NCI-H2029 treated with DMSO at 0.1 percent for 48 hours (cell line): ENCODE results near the gene LRRN3.
A peak's percentile ranks its signal among the peaks of the same experiment; 100 is the strongest.

ENCODE experiments used
- DNase-seq: peaks from one replicate; lab custom pipeline; 2025; lab: John Stamatoyannopoulos, UW

The LRRN3 gene

DNA sequence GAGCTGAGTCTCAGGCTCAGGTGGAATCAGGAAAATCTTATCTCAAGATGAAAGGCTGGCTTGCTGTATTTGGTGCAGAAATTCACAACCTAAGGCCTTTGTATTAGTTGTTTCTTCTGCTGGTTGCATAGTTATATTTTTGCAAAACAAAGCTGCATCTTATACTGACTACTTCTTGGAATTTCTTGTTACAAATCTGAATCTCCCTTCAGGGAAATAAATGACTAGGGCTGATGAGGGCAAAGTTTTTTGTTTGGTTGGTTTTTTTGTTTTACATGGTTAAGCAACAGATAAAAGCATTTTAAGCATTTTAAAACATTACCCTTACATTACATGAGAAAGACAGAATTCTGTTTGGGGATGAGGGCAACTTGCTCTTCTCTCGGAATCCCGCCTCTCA is 13.9 kb upstream of the LRRN3 start:
- DNase-seq = no peak

DNA sequence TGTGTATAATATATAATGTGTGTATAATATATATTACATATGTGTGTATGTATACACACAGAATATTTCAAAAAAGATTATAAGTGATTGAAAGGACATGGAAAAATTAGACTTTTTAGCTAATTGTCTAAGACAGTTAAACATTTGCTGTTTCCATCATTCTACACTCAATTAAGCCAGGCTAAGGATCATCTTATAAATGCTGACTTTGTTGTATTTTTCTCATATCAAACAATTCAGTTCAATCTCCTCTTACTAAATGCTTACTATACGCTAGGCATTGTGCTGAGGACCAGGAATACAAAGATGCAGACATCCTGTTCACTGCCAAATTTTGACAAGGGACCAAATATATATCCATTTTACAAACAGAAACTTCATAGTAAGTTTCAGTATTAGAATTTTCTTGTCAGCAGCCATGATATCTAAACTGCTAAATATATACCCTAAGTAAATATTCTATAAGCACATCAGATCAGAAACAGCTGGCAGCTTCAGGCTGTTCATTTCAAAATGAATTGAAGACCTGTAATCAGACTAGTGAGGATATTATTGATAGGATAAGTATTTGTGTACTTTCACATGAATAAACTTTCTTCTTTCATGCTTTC is 10.3 kb upstream of the LRRN3 start:
- no peak for DNase-seq

DNA sequence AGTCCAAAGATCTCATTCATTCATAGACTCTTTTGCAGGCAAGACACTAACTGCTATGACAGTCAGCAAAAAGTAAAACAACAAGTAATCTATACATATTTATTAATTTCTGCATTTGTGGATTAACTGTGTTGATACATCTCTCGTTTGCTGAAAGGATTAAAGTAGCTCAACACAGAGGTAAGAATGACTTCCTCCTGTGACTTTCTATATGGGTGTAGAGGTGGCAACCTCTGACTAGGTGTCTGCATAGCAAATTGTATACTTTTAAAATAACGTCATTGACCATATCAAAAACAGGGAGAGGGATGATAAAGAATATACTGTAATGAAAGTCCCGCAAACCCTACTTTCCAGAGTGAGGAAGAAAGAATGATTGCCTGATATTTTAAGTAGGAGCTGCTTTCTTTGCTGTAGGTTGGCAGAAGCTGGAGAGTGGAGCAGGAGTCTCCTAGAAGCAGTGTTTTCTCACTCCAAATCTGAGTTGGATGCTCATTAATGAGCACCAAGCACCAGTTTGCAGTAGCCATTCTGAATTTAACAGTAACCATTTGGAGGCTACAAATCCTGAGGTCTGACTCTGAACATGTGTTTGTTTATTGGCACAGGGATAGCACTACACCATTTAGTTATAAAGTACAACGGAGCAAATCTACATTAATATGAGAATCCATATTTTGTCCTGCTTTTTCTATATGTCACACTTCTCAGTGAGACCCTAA is 9.2 kb upstream of the LRRN3 start:
- no peak for DNase-seq

DNA sequence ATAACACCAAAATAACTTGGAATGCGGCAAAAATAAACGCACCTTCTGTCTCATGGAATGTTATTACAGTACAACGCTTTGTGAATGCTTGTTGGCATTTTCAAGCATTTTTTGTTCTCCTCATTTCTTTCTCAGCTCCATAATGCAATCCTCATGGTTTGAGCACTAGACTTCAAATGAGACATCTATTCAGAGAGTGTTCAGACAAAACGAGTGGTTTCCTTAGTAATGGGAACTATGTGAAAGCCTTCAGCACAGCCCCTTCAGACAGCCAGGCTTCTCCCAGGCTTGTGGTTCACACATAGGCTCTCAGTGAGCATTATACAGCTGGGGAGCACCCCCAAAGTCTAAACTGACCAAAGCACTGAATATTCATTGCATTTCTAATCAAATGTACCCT is 8.6 kb upstream of the LRRN3 start:
- DNase-seq = no peak

DNA sequence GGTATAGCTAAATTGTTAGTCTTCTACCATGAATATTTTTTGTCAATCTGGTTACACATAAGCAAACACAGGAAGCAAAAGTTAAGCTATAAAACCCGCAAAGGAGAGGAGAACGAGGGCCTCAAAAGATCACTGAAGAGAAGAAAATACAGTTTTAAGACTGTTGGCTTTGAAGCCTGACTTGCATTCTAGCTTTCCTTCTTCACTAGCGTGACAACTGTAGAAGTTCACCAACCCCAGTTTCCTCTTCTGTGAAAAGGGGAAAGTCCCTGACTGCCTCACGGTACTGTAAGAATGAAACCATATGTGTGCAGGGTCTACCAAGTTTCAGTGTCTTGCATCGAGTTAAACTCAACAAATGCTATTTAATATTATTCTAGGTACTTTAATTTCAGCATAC is 7.5 kb upstream of the LRRN3 start:
- no peak for DNase-seq

DNA sequence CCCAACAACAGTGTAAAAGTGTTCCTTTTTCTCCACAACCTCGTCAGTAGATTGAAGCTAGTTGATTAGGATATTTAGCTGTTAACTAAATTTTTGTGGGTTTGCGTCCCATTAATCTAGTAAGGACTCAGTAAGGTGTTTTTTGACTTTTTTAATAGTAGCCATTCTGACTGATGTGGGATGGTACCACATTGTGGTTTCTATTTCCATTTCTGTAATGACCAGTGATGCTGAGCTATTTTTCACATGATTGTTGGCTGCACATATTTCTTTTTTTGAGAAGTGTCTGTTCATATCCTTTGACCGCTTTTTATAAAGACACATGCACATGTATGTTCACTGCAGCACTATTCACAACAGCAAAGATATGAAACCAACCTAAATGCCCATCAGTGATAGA is 5.6 kb upstream of the LRRN3 start:
- DNase-seq = no peak

DNA sequence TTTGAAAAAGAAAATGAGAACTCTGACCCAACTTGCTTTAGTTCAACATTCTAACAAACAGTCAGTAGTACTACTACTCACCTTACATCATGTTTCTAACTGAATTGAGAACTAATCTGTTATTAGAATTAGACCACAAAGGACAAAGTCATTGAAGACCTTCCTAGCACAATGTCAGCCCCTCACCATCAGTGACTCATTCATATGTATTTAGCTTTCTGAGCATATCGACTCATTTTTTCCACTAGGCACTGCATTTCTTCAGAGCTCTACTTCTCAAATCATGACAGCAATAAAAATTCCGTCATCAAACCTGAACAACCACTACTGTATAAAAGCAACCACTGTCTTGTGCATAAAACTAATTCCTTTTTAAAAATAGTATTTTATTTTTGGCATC is 4.4 kb upstream of the LRRN3 start:
- DNase-seq = no peak

DNA sequence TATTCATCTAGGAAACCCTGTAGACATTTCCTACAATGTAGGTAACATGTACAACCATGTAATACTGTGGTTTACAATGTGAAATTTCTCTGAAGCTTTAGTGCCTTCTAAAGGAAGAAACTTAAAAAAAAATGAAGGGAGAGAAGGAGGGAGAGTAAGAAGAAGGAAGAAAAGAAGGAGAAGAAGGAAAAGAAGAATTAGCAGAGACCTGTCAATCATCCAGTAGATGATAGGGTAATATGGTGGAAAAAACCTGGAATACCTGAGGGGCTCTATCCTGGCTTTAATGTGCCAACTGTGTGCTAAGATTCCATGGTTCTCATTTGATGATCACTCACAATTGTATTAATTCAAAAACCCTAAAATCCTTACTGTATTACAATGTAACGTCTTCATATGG is 2.6 kb upstream of the LRRN3 start:
- DNase-seq = no peak

DNA sequence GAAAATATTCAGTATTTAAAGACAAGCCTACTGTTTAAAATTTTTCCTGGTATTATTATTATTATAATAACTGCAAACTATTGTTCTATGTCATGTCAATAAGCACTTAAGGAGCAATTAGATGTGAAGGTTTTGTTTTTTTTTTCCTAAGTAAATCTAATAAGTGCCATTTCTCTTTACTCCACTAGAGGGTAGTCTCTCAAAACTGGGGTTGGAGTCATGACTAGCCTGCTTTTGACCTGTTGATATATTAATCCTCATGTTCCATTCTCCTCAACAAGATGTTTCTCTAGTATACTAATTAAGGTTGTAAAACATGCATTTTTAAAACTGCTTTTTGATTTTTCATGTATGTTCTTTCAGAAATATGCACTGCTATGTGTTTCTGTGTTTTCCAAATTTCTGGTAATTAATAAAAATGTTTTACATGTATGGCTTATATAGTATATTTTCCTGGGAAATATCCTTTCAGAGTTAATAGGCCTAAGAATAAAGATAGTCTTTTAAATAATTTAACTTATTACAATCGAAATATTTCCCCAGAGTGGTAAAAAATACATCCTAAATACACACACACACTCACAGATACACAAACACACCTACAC is 1.0 kb upstream of the LRRN3 start:
- peak; percentile 50 for DNase-seq

DNA sequence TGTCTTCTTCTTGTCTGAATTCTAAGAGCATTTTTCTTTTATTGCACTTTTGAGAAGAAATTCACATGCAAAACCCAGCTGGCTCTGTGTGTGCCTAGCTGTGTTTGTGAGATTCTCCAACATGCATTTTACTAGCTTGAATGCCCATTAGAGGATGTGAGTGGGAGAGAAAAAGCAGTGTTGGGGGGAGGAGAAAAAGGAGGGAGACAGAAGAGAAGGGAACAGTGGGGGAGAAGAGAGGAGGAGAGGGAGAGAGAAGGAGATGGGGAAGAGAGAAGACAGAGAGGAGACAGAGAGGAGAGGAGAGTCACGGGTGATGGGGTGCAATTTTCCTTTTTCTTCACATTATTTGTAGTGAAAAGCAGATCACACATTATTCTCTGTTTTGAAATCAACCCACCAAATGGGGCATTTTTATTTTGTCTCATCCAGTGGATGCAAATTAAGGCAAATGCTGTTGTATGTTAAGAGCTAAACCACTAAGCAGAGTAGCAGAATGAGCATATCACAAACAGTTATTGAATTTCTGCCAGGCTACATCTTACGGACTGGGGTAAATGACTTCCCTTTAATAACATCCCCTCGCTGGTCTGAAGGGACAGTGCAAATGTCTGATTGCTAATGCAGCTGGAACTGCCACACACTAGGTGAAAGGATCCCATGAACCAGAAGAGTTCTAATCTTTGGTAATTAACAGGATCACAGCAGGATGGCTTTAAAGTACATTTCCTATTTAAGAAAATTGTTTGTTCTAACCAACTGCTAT is 849 bp downstream of the LRRN3 start:
- DNase-seq = no peak

DNA sequence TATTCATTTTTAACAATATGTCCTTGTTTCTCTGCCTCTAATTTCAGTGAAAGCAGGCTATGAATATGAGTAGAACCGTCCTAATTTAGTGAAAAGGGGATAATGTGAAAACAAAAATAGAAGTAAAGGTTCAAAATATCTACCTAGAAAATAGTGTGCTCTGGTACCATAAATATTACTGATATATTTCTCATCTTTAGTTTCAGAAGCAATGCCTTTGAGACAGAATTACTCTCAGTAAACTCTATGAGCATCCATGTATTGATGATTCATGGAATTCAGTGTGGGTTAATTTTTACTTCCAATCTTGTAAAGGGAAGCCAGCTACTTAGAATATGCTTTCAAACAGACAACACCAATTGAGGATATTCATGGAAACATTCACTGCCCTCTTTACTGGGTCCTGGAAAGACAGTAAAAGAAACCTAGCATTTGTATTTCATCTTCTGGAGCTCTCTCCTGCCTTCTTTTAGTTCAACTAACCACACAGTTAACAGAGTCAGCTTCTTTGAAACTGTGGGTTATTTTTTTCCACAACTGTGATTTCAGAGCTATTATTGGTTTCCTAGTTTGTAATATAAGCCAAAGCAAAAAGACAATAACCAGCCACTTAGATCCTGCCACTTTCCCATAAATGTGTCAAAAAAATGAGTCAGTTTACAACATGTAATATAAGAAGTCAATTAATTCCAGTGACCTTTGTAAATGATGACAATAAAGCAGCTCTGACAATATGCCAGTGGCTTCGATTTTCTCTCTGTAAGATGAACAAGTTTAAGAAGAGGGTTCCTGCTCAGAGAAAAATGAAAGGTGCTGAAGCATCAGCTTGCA is 1.7 kb downstream of the LRRN3 start:
- no peak for DNase-seq

DNA sequence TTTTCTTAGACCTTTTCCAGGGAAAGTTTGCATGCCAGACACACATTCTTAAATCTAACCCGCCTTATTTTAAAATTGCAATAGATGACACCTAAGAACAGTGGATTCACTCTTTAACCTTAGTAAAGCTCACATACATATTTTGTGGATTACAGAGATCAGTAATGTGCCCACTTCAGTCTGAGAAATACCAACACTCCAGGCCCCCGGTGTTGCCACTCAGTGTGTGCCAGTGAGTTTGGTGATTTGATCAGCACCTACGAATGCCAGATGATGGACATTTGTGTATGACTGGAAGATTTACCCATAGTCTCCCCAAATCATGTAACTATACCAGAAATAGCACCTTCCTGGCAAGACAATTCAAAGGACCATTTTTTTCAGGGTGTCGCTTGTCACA is 2.6 kb downstream of the LRRN3 start:
- DNase-seq = no peak

DNA sequence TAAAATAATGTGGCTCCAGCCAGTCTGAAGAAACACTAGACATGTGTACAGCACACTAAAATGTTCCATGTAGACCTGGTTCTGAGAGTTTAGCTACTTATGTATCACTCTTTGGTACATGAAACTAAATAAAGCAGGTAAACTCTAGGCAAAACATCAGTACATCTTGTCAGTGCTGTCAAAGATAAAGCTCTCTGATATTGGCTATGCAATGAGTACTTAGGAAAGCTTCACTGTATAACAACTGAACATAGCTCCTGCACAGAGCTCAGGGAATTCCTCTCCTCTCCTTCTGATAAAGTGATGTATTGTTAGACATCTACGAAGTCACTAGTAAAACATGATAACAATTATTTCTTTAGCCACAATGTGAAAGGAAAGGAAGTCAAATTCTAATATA is 3.5 kb downstream of the LRRN3 start:
- no peak for DNase-seq

DNA sequence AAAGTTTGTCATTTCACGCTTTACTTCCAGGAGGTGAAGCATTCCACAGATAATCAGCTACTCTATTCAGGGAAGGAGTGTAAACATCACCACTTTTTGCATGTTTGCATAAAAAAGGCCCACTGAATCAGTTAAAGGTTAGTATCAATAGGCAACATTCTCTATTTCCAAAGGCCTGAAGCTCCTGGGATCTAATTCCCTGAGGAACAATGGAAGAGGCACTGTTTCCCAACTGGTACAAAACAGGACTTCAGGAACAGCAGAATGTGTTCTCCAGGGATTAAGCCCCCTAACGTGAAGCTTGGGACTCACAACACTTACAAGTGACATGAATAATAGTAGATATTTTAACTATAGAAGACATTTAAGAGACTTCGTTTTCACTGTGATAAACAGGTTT is 6.1 kb downstream of the LRRN3 start:
- DNase-seq = no peak

DNA sequence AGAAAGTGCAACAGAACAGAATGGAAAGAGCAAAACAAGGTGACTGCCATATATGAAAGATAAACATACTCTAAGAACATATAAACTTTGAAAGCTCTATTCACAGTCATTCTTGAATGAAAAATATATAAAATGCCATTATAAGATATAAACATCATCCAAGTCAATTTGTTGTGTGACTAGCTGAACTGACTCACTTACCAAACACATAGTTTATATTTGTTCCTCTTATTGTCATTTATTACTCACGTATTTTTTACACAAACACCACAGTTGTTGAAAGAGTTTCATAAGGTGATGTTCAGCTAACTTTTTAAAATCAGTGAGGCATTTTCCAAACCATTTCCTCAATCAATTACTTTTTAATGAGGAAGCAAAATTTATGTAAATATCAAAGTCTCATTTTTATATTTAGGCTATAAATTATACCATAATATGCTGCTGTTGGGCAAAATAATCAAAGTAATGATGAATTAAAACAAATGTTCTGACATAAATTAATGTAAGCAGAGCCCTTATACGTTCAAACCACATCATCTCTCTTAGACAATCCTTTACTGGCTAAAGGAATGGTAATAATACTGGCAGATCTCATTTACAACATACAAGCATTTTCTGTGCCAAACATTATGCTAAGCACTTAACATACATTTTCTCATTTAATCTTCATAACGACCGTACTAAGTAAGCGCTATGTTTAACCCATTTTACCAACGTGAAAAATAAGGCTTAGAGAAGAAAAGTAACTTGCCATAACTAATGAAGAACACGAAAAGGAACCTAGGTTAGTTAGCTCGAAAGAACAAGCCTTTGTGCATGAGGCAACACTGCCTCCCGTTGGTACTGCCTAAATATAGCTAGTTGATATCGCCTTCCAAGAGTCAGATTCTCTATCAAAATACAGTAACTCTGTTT is 7.3 kb downstream of the LRRN3 start:
- peak; percentile 13 for DNase-seq

DNA sequence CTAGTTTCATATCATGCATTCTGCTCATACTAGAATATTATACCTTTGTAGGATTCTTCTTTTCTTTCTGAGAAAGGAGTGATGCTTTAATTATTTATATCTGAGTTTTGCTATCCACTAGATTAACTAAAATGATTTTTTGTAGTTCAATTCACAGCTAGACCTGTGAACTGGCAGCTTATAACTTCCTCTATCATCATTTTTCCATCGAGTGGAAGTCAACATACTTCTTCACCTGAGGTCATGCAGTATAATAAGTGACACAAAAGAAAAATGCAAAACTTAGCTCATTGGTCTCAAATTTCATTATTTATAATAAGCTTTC is 8.0 kb downstream of the LRRN3 start:
- DNase-seq = no peak

DNA sequence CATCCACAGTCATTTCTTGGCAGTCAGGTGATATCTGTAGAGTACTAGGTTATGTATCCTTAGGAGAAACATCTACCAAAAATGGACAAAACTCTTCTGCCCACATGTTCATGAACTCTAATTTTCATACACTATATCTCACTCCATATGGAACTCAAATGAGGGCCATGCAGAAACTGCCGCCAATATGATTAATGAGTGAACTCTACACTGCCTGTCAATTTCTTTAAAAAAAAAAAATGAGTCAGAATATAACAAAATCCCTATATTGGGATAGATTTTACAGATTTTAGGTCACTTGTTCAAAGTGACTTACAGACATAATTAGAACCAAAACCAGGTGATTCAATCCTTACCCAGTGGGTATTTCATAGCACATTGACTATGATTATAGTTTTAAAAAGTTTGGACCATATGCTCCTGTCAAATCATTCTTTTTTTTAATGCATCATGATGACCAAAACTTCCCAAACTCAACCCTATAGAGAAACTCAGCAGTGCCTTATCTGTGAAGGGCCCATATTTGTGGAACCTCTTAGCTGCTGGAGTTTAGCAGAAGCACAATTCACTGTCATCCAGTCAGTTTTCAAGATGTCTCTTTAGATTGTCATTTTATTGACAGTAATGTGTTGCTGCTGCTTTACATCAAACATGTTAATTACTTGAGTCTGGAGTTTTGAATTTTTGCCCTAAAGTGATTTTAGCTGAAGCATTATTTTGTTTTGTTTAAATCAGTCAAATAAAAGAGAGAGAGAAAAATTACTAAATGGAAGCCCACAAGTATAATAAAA is 11.1 kb downstream of the LRRN3 start:
- DNase-seq = no peak

DNA sequence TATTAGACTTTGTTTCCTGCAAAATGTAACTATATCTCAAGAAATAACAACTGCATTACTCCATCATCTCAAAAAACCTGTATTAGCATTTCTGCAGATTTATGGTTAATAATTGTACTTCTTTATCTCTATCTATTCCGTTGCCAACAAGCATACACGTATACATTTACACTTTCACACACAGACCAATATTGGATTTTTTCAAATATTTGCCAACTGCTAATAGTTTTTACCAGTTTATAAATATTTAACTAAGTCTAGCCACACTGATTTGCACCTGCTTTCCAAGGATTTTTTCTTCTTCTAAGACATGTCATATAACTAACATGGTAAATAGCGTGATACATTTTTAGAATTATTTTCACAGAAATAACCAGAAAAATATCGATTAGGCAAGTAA is 12.2 kb downstream of the LRRN3 start:
- DNase-seq = no peak

DNA sequence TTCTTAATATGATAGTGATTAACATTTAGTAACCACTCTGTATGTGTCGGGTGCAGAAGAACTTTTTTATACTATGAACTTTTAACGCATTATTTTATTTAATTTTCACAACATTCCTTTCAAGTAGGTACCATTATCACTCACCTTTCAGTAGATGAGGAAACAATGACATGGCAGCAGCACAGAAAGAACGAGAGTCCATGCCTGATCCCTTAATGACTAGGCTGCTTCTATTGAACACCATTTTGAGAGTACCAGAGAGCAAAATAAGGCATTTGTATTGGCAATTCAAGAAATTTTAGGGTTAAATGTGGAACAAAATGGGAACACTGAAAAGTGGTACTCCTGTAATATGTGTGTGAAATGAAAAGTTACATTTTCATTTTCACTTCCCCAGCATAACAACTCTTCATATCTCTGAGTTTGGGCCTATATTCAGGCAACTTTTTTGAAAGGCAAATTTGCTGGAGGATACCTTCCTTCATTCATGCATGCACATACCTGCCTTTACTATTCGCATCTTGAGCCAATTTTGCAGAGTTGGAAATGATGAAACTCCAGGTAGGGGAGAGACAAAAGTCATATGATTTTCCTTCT is 12.8 kb downstream of the LRRN3 start:
- DNase-seq = no peak

DNA sequence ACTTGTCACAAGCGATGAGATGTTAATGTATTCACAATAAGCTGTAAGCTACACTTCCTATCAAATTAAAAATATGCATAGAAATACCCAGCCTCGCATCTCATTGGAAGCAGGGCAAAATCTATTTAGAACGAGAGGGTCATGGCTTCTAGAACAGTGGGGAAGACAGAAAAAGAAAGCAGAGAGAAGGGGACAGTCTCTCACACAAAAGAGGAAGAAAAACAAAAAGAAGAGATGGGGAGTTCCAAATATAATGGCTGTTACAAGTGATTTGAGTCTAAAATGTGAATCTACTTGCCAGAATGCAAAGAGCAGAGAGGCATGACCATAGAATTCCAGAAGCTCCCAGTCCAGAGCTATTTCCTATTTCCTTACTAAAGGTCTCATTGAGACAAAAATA is 13.8 kb downstream of the LRRN3 start:
- no peak for DNase-seq
